ENCODE data around the gene HMG20A. TPM values are rescaled to one million over a fixed set of nuclear protein-coding genes. Genes with fewer than 3 reads are reported as not detected.

The HMG20A gene
- total and polyA plus RNA-seq, 8 donors: 7.8 to 20.5 (median 12.9) TPM

DNA sequence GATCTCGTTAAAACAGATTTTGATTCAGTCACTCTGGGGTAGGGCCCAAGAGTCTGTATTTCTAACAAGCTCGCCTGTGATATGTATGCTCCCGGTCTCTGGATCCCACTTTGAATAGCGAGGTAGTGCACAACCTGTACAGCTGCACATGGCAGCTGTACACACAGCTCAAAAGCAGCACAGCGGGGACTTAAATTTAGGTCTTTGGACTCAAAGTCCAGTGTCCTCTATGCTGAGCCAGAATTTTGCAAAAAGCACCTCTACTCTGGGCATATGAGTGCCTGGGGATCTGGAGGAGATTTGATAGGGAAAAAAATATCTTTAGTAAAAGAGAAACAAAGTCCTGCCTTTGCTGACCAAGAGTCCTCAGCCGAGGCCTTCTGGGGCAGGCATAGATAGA is 83.1 kb downstream of the HMG20A start:
- Histone ChIP-seq H3K9me3 (no peaks in the 10 kb centered on the region), H3K4me3 (no peak overlapping the region), H3K27me3 (no peaks in the 10 kb centered on the region), H3K4me1 (peaks cover 10 to 18% (median 18%) of the 10 kb centered on the region in 3 donors), H3K27ac (no peak overlapping the region), H3K36me3 (no peaks in the 10 kb centered on the region)
- intact Hi-C loops (cut with DNase I): no loop called here
- TF ChIP-seq, protein P1, sequence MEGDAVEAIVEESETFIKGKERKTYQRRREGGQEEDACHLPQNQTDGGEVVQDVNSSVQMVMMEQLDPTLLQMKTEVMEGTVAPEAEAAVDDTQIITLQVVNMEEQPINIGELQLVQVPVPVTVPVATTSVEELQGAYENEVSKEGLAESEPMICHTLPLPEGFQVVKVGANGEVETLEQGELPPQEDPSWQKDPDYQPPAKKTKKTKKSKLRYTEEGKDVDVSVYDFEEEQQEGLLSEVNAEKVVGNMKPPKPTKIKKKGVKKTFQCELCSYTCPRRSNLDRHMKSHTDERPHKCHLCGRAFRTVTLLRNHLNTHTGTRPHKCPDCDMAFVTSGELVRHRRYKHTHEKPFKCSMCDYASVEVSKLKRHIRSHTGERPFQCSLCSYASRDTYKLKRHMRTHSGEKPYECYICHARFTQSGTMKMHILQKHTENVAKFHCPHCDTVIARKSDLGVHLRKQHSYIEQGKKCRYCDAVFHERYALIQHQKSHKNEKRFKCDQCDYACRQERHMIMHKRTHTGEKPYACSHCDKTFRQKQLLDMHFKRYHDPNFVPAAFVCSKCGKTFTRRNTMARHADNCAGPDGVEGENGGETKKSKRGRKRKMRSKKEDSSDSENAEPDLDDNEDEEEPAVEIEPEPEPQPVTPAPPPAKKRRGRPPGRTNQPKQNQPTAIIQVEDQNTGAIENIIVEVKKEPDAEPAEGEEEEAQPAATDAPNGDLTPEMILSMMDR (IDR thresholded peaks at IDR 0.05): no peak
- DNase-seq: no peak
- WGBS, 2 donors: 84 to 95% methylated on average over 6 of the region's 6 CpGs
- FAIRE-seq: no peak
- no peak for ATAC-seq

GRCh38 chr15:77504306-77504705 is 83.6 kb downstream of the HMG20A start:
- no peaks in the 10 kb centered on the region for H3K27me3 ChIP-seq
- peaks cover 10 to 22% (median 21%) of the 10 kb centered on the region in 3 donors for H3K4me1 ChIP-seq
- intact Hi-C loops (cut with DNase I): no loop called here
- no peak for DNase-seq
- FAIRE-seq: no peak
- H3K36me3 ChIP-seq: no peaks in the 10 kb centered on the region
- WGBS, 2 donors: 90 to 93% methylated on average over 8 of the region's 8 CpGs
- no peaks in the 10 kb centered on the region for H3K9me3 ChIP-seq
- TF ChIP-seq, protein P1 (IDR thresholded peaks at IDR 0.05): no peak
- H3K27ac ChIP-seq: no peak overlapping the region
- no peak for ATAC-seq
- no peak overlapping the region for H3K4me3 ChIP-seq

DNA sequence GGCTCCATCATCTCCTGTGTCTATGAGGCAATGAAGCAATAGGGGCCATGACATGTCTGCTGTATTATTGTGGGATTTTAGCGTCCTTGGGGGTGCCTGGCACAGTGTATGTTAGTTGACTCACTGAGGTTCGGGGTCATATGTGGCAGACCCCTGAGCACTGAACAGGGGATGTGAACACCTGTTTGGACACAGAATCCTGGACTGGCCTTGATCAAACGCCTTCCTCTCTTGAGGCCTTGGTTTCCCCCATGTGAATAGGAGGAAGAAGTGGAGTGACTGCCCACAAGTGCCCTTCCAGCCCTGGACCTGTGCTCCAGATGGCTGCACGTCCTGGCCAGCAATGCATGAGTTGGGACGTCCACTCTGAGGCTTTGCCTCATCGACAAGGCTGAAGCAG is 84.2 kb downstream of the HMG20A start:
- FAIRE-seq (no peak), ATAC-seq (no peak), DNase-seq (no peak)
- Histone ChIP-seq H3K27me3 (no peaks in the 10 kb centered on the region), H3K36me3 (no peaks in the 10 kb centered on the region), H3K27ac (no peak overlapping the region), H3K4me1 (peaks cover 10 to 22% (median 21%) of the 10 kb centered on the region in 3 donors), H3K9me3 (no peaks in the 10 kb centered on the region), H3K4me3 (no peak overlapping the region)
- intact Hi-C loops (cut with DNase I): no loop called here
- WGBS, 2 donors: 84 to 89% methylated on average over 6 of the region's 6 CpGs
- TF ChIP-seq, protein P1 (IDR thresholded peaks at IDR 0.05): no peak

DNA sequence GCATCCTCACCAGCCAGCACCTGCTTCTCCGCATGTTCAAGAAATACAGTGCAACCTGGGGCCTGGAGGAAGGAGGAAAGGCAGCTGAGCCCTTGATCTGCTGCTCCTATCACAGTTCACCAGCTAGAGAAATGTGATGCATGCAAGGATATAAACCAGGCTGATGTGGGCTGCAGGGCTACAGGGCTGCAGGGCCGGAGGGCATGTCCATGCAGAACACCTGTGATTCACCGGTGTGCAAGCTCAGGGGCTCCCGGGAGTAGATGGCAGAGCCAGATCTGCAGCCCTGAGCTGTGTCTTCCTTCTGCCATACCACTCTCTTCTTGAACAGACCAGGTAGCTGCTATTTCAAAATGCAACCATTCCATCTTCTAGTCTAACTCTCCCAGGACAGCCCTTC is 84.9 kb downstream of the HMG20A start:
- Histone ChIP-seq H3K9me3 (no peaks in the 10 kb centered on the region), H3K36me3 (no peaks in the 10 kb centered on the region), H3K27me3 (no peaks in the 10 kb centered on the region), H3K4me3 (no peak overlapping the region), H3K27ac (no peak overlapping the region), H3K4me1 (peaks cover 10 to 22% (median 21%) of the 10 kb centered on the region in 3 donors)
- TF ChIP-seq, protein P1 (IDR thresholded peaks at IDR 0.05): no peak
- DNase-seq: no peak
- no peak for FAIRE-seq
- no peak for ATAC-seq
- WGBS, 2 donors: 75 to 94% methylated on average over 4 of the region's 4 CpGs
- intact Hi-C loops (cut with DNase I): no loop called here

- H3K36me3 ChIP-seq: no peaks in the 10 kb centered on the region
- WGBS, 2 donors: 62 to 64% methylated on average over 20 of the region's 20 CpGs
- FAIRE-seq: no peak
- H3K4me3 ChIP-seq: peak overlapping the region in 1 of 4 donors; percentile 19
- H3K9me3 ChIP-seq: no peaks in the 10 kb centered on the region
- TF ChIP-seq, protein P1 (IDR thresholded peaks at IDR 0.05): no peak
- H3K27ac ChIP-seq: peak overlapping the region; percentile 61 to 90 (median 82)
- peaks cover 10 to 22% (median 21%) of the 10 kb centered on the region in 3 donors for H3K4me1 ChIP-seq
- H3K27me3 ChIP-seq: no peaks in the 10 kb centered on the region
- peak in 3 of 6 donors; percentile 48 to 62 (median 59) for DNase-seq
- ATAC-seq: peak; percentile 36 to 48 (median 37)
- intact Hi-C loops (cut with DNase I): no loop called here
Measured at GRCh38 chr15:77506311-77507142, 85.8 kb downstream of the HMG20A start.
